Measurements from ENCODE around the gene STK33.

DNA sequence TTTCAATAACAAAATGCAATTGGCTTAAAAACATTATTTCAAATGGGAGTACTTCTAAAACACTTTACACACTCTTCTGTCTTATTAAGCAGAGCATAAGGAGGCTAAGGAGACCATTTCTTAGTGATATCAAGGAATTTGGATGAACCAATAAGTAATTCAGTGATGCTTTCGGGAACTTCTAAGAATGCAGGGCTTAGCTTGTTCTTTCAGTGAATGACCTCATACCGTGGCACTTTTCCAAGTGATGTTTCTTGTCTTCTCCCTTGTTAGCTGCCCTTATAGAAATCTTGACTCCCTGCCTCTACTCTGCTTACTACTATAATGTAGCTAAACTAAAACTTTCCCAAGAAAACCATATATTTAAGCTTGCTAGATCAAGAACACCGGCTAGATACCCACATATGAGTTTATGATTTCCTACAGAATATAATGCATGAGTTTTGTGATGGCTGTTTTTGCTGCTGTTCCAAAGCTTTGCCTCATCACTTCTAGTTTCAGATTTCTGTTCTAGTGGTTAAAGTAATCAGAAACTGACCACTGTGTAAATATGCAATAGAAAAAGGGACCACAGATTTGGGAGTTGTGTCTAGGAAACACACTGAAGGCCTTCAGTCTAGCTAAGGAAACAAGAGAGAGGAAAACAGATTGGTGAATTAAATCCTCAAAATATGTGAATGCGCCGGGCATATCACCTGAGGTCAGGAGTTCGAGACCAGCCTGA, 37.5 kb upstream of the STK33 start:
- TF ChIP-seq EP300 (IDR thresholded peaks at IDR 0.05) (no peak), POLR2AphosphoS5 (IDR thresholded peaks at IDR 0.05) (no peak), CTCF (IDR thresholded peaks at IDR 0.05) (no peak), POLR2A (IDR thresholded peaks at IDR 0.05) (no peak)
